SK-N-SH (cell line): ENCODE data around the gene HRH1.

Experiments
- CHD2 ChIP-seq: fragments of 150-350 bp; IDR thresholded peaks from 2 replicates; pipeline ENCODE4 v1.6.1; 2018; ENCODE audit warnings: low read length; ENCODE audit not compliant: partially characterized antibody
- EP300 ChIP-seq, 2 experiments: IDR thresholded peaks; 2 replicates each; pipeline versions ENCODE4 v1.4.0 to v1.6.1; 2012; ENCODE audit warnings: borderline replicate concordance in 1 of 2, low read depth in 1 of 2, low read length in 1 of 2
- EZH2phosphoT487 ChIP-seq: fragments of 200-600 bp; sonication (generic); IDR thresholded peaks from 2 replicates; pipeline ENCODE4 v1.6.1; 2017; ENCODE audit warnings: low read depth, mixed run types, mild to moderate bottlenecking, antibody characterized with exemption, moderate library complexity, borderline replicate concordance
- MAX ChIP-seq: IDR thresholded peaks from 2 replicates; pipeline ENCODE4 v1.4.0; 2012; ENCODE audit warnings: low read depth
- POLR2AphosphoS5 ChIP-seq: IDR thresholded peaks from 2 replicates; pipeline ENCODE4 v1.6.1; 2012; ENCODE audit warnings: low read depth, low read length
- RCOR1 ChIP-seq: fragments of 150-350 bp; IDR thresholded peaks from 2 replicates; pipeline ENCODE4 v1.6.1; 2017; ENCODE audit warnings: antibody characterized with exemption, low read length
- REST ChIP-seq: IDR thresholded peaks from 2 replicates; pipeline ENCODE4 v1.6.1; 2012; ENCODE audit warnings: mild to moderate bottlenecking, low read depth, low read length, moderate library complexity
- RFX5 ChIP-seq: IDR thresholded peaks from 2 replicates; pipeline ENCODE4 v1.6.1; 2012; ENCODE audit warnings: mild to moderate bottlenecking, improper control_type of control experiment, low read length
- SIN3A ChIP-seq: IDR thresholded peaks from 2 replicates; pipeline ENCODE4 v1.6.1; 2012; ENCODE audit warnings: low read depth, mild to moderate bottlenecking, low read length, moderate library complexity, borderline replicate concordance
- TCF12 ChIP-seq: IDR thresholded peaks from 2 replicates; pipeline ENCODE4 v1.4.0; 2012
- TF ChIP-seq, protein P1 (sequence below): fragments of 200-600 bp; sonication (generic); IDR thresholded peaks from 2 replicates; pipeline ENCODE4 v1.6.1; 2017; ENCODE audit warnings: antibody characterized with exemption, mild to moderate bottlenecking, moderate library complexity

- TF ChIP-seq, protein P1, sequence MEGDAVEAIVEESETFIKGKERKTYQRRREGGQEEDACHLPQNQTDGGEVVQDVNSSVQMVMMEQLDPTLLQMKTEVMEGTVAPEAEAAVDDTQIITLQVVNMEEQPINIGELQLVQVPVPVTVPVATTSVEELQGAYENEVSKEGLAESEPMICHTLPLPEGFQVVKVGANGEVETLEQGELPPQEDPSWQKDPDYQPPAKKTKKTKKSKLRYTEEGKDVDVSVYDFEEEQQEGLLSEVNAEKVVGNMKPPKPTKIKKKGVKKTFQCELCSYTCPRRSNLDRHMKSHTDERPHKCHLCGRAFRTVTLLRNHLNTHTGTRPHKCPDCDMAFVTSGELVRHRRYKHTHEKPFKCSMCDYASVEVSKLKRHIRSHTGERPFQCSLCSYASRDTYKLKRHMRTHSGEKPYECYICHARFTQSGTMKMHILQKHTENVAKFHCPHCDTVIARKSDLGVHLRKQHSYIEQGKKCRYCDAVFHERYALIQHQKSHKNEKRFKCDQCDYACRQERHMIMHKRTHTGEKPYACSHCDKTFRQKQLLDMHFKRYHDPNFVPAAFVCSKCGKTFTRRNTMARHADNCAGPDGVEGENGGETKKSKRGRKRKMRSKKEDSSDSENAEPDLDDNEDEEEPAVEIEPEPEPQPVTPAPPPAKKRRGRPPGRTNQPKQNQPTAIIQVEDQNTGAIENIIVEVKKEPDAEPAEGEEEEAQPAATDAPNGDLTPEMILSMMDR, result no peak
- no peak for TF ChIP-seq TCF12
- TF ChIP-seq EP300 (IDR thresholded peaks at IDR 0.05; ENCODE audit: borderline replicate concordance in 1 of 2, low read depth in 1 of 2, low read length in 1 of 2), result no peak
- no peak for TF ChIP-seq SIN3A
- no peak for TF ChIP-seq CHD2
- TF ChIP-seq MAX, result no peak
- TF ChIP-seq RCOR1, result no peak
- TF ChIP-seq REST, result no peak
- TF ChIP-seq RFX5, result no peak
- no peak for TF ChIP-seq POLR2AphosphoS5
- no peak for TF ChIP-seq EZH2phosphoT487
Measured at GRCh38 chr3:11136116-11136515, 18.2 kb upstream of the HRH1 start.
